Measurements from ENCODE around the gene EPHA4.

The EPHA4 gene

GRCh38 chr2:221503965-221504364 is 68.1 kb downstream of the EPHA4 start:
- DNase-seq (ENCODE audit: low read depth in 2 of 2), result no peak

- no peak for DNase-seq (ENCODE audit: low read depth in 2 of 2)
Measured at GRCh38 chr2:221502270-221503010, 69.7 kb downstream of the EPHA4 start.

- no peak for DNase-seq (ENCODE audit: low read depth in 2 of 2)
Measured at GRCh38 chr2:221501883-221502269, 70.2 kb downstream of the EPHA4 start.

GRCh38 chr2:221501210-221501882 is 70.8 kb downstream of the EPHA4 start:
- DNase-seq (ENCODE audit: low read depth in 2 of 2), result no peak

- no peak for DNase-seq (ENCODE audit: low read depth in 2 of 2)
Measured at GRCh38 chr2:221500501-221501209, 71.4 kb downstream of the EPHA4 start.

GRCh38 chr2:221495731-221496130 is 76.4 kb downstream of the EPHA4 start:
- DNase-seq (ENCODE audit: low read depth in 2 of 2), result no peak

- no peak for DNase-seq (ENCODE audit: low read depth in 2 of 2)
Measured at GRCh38 chr2:221494556-221494955, 77.5 kb downstream of the EPHA4 start.

- no peak for DNase-seq (ENCODE audit: low read depth in 2 of 2)
Measured at GRCh38 chr2:221493391-221493790, 78.7 kb downstream of the EPHA4 start.

- DNase-seq (ENCODE audit: low read depth in 2 of 2), result no peak
Measured at GRCh38 chr2:221492636-221493035, 79.5 kb downstream of the EPHA4 start.

GRCh38 chr2:221490506-221491060 is 81.5 kb downstream of the EPHA4 start:
- no peak for DNase-seq (ENCODE audit: low read depth in 2 of 2)

- DNase-seq (ENCODE audit: low read depth in 2 of 2), result no peak
Measured at GRCh38 chr2:221488136-221488807, 83.8 kb downstream of the EPHA4 start.

- DNase-seq (ENCODE audit: low read depth in 2 of 2), result no peak
Measured at GRCh38 chr2:221486106-221486505, 86.0 kb downstream of the EPHA4 start.

GRCh38 chr2:221485503-221485870 is 86.6 kb downstream of the EPHA4 start:
- no peak for DNase-seq (ENCODE audit: low read depth in 2 of 2)

GRCh38 chr2:221484761-221485502 is 87.2 kb downstream of the EPHA4 start:
- DNase-seq (ENCODE audit: low read depth in 2 of 2), result no peak

- DNase-seq (ENCODE audit: low read depth in 2 of 2), result no peak
Measured at GRCh38 chr2:221482666-221483455, 89.2 kb downstream of the EPHA4 start.

GRCh38 chr2:221480821-221481220 is 91.3 kb downstream of the EPHA4 start:
- DNase-seq (ENCODE audit: low read depth in 2 of 2), result no peak

- no peak for DNase-seq (ENCODE audit: low read depth in 2 of 2)
Measured at GRCh38 chr2:221480163-221480562, 91.9 kb downstream of the EPHA4 start.

- no peak for DNase-seq (ENCODE audit: low read depth in 2 of 2)
Measured at GRCh38 chr2:221478485-221478863, 93.6 kb downstream of the EPHA4 start.

- no peak for DNase-seq (ENCODE audit: low read depth in 2 of 2)
Measured at GRCh38 chr2:221477714-221478484, 94.2 kb downstream of the EPHA4 start.

- no peak for DNase-seq (ENCODE audit: low read depth in 2 of 2)
Measured at GRCh38 chr2:221476195-221476594, 95.9 kb downstream of the EPHA4 start.
